Prostate gland (tissue), 2 donors: ENCODE results near the gene LY86.

ENCODE experiments used
- POLR2AphosphoS5 ChIP-seq: sonication (generic); formaldehyde crosslinking; IDR thresholded peaks from one replicate; pipeline ENCODE4 v1.6.1; 2017; ENCODE audit warnings: antibody characterized with exemption
- TF ChIP-seq, protein P1 (sequence below), 4 experiments: fragments of 200-600 bp in 2 of 4; fragments of 450-650 bp in 2 of 4; sonication (generic) in 2 of 4; IDR thresholded peaks; 1 replicate in 3 of 4; 2 replicates in 1 of 4; pipeline ENCODE4 v1.5.1; 2016 to 2019; ENCODE audit warnings: antibody characterized with exemption in 4 of 4, mild to moderate bottlenecking in 2 of 4, moderate library complexity in 2 of 4

DNA sequence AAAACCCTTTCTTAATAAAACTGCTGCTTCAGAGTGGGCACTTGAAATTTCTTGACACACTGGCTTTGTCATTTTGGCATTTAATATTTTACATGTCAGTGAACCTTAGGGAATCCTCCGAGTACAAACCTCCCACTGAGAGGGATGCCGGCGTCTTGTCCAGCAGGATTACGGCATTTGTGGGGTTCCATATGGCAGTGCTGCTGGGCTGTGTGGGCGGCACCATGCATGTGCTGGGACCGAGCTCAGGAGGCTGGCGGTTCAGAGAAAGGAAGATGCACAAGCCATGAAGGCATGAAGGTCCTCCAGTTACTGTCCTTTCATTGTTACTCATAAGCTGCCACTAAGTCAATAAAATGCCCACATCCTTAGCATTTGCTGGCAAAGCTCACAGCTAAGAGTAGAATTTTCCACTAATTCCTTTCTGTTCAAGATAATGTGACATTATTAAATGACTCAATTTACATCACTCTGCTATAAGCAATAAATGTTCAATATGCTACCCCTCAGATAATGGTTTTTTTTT lies 61.4 kb downstream of the LY86 start:
- TF ChIP-seq, protein P1, sequence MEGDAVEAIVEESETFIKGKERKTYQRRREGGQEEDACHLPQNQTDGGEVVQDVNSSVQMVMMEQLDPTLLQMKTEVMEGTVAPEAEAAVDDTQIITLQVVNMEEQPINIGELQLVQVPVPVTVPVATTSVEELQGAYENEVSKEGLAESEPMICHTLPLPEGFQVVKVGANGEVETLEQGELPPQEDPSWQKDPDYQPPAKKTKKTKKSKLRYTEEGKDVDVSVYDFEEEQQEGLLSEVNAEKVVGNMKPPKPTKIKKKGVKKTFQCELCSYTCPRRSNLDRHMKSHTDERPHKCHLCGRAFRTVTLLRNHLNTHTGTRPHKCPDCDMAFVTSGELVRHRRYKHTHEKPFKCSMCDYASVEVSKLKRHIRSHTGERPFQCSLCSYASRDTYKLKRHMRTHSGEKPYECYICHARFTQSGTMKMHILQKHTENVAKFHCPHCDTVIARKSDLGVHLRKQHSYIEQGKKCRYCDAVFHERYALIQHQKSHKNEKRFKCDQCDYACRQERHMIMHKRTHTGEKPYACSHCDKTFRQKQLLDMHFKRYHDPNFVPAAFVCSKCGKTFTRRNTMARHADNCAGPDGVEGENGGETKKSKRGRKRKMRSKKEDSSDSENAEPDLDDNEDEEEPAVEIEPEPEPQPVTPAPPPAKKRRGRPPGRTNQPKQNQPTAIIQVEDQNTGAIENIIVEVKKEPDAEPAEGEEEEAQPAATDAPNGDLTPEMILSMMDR (IDR thresholded peaks at IDR 0.05): no peak
- no peak for TF ChIP-seq POLR2AphosphoS5
